Mucosa of descending colon (tissue), 3 donors: ENCODE measurements around the gene CGN. TPM values are rescaled to one million over a fixed set of nuclear protein-coding genes. Genes with fewer than 3 reads are reported as not detected.
A peak's percentile ranks its signal among the peaks of the same experiment; 100 is the strongest.
"Not testable (repeated sequence)": the region's sequence is repeated elsewhere in the genome, so short reads cannot be mapped to it uniquely, and the experiment has no call there.

Source experiments
- ATAC-seq: fragments of 200-7000 bp; cut with Tn5 transposase; one replicate; pipeline ENCODE4 v1.9.1; 2020; ENCODE audit warnings: mild to moderate bottlenecking, moderate library complexity
- DNase-seq, 3 donors: peaks; one replicate each; pipeline ENCODE4 v3.0.0-alpha.2; 2020
- H3K36me3 ChIP-seq: fragments of 200-600 bp; one replicate; pipeline ENCODE4 v1.8.0; 2021; ENCODE audit warnings: low read depth, mild to moderate bottlenecking
- H3K4me1 ChIP-seq: fragments of 200-600 bp; one replicate; pipeline ENCODE4 v1.8.0; 2021; ENCODE audit warnings: low read depth, mild to moderate bottlenecking
- H3K4me3 ChIP-seq: fragments of 200-600 bp; one replicate; pipeline ENCODE4 v1.8.0; 2021; ENCODE audit warnings: mild to moderate bottlenecking
- H3K9me3 ChIP-seq: fragments of 200-600 bp; one replicate; pipeline ENCODE4 v1.8.0; 2021; ENCODE audit warnings: mild to moderate bottlenecking
- intact Hi-C, 2 donors: fragments of 100-400 bp; cut with DNase I in 1 of 2; cut with micrococcal nuclease in 1 of 2; formaldehyde crosslinking; loops; one replicate each; pipeline versions ENCODE4 v1.11.0 to v1.11.1; 2022; cut with DNase I, micrococcal nuclease
- total RNA-seq, 3 donors: library from RNA; stranded (reverse); fragmentation: NEBNext Ultra II Directional in 2 of 3; extraction: Animal tissue kit (Norgen Biotek cat#: 25700) in 2 of 3; gene quantifications; one replicate each; pipeline versions ENCODE4 v1.2.1 to v1.2.4, GENCODE V29; 2021 to 2023
- TF ChIP-seq, protein P1 (sequence below): fragments of 200-600 bp; IDR thresholded peaks from one replicate; pipeline ENCODE4 v1.8.0; 2022; ENCODE audit warnings: antibody characterized with exemption, mild to moderate bottlenecking
- donor health status: DM: no; HTN: no; CAD: no; lungs with moderate emphysema.
- donor health status: DM: no; HTN: no; CAD: no.
- donor health status: DM: no; HTN: yes; CAD: no.

CGN gene
- total RNA-seq, 3 donors from 2014 or later: 125 to 247 (median 187) TPM

DNA sequence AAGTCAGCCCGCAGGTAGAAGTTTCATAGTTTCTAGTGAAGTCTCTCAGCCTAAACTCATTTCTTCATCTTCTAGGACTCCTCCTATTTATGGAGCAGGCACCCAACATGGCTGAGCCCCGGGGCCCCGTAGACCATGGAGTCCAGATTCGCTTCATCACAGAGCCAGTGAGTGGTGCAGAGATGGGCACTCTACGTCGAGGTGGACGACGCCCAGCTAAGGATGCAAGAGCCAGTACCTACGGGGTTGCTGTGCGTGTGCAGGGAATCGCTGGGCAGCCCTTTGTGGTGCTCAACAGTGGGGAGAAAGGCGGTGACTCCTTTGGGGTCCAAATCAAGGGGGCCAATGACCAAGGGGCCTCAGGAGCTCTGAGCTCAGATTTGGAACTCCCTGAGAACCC, 7.2 kb downstream of the CGN start:
- DNase-seq (no peak), ATAC-seq (no peak)
- Histone ChIP-seq H3K4me3 (no peak overlapping the region), H3K36me3 (no peaks in the 10 kb centered on the region), H3K4me1 (peaks cover 5% of the 10 kb centered on the region), H3K9me3 (no peaks in the 10 kb centered on the region)
- TF ChIP-seq, protein P1, sequence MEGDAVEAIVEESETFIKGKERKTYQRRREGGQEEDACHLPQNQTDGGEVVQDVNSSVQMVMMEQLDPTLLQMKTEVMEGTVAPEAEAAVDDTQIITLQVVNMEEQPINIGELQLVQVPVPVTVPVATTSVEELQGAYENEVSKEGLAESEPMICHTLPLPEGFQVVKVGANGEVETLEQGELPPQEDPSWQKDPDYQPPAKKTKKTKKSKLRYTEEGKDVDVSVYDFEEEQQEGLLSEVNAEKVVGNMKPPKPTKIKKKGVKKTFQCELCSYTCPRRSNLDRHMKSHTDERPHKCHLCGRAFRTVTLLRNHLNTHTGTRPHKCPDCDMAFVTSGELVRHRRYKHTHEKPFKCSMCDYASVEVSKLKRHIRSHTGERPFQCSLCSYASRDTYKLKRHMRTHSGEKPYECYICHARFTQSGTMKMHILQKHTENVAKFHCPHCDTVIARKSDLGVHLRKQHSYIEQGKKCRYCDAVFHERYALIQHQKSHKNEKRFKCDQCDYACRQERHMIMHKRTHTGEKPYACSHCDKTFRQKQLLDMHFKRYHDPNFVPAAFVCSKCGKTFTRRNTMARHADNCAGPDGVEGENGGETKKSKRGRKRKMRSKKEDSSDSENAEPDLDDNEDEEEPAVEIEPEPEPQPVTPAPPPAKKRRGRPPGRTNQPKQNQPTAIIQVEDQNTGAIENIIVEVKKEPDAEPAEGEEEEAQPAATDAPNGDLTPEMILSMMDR: no peak
- intact Hi-C loops: loop anchor here in 1 of 2 donors (10.0 kb wide), 1 partner anchor 74 kb away; no protein-coding TSS in a partner anchor

DNA sequence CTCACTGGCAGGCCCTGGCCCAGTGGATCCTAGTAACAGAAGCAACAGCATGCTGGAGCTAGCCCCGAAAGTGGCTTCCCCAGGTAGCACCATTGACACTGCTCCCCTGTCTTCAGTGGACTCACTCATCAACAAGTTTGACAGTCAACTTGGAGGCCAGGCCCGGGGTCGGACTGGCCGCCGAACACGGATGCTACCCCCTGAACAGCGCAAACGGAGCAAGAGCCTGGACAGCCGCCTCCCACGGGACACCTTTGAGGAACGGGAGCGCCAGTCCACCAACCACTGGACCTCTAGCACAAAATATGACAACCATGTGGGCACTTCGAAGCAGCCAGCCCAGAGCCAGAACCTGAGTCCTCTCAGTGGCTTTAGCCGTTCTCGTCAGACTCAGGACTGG, 7.7 kb downstream of the CGN start:
- DNase-seq (no peak), ATAC-seq (no peak)
- no peak overlapping the region for H3K4me3 ChIP-seq
- TF ChIP-seq, protein P1: no peak
- no peaks in the 10 kb centered on the region for H3K36me3 ChIP-seq
- intact Hi-C loops: loop anchor here in 1 of 2 donors (10.0 kb wide), 1 partner anchor 74 kb away; no protein-coding TSS in a partner anchor
- H3K9me3 ChIP-seq: no peaks in the 10 kb centered on the region
- H3K4me1 ChIP-seq: peaks cover 5% of the 10 kb centered on the region

DNA sequence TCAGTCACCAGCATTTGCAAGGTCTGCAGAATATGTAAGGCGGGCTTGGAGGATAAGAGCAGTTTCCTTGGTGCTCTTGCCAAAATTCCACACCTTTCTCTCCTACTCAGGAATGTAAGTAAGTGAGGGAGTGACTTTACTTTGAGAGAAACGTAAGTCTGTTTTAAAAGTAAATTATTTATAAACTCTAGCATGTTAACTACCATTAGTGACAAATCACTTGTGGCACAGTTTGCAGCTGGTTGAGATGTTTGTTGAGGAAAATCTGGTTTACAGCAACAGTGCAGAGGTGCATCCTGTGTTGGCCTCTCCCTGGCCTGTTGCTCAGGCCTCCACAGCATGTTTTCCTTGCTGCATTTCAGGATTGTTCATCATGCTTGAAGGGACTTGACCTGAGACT, 8.5 kb downstream of the CGN start:
- H3K4me1 ChIP-seq: peaks cover 5% of the 10 kb centered on the region
- intact Hi-C loops: loop anchor here in 1 of 2 donors (10.0 kb wide), 1 partner anchor 75 kb away; no protein-coding TSS in a partner anchor
- H3K9me3 ChIP-seq: no peaks in the 10 kb centered on the region
- H3K4me3 ChIP-seq: no peak overlapping the region
- no peaks in the 10 kb centered on the region for H3K36me3 ChIP-seq
- no peak for DNase-seq
- TF ChIP-seq, protein P1: no peak
- no peak for ATAC-seq

DNA sequence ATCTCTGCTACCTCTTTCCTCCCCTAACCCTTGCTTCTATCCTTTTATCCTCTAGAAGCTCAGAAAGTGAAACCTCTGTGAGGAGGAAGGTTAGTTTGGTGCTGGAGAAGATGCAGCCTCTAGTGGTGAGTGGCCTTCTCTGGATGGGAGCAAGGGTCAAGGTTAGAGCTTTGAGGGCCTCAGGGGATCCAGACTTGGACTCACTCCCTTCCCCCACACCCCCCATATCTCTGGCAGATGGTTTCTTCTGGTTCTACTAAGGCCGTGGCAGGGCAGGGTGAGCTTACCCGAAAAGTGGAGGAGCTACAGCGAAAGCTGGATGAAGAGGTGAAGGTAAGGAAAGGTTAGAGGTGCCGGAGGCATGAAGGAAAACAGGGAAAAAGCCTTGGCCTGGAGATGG, 9.2 kb downstream of the CGN start:
- no peaks in the 10 kb centered on the region for H3K9me3 ChIP-seq
- TF ChIP-seq, protein P1: no peak
- intact Hi-C loops: no loop called here
- no peak overlapping the region for H3K4me3 ChIP-seq
- no peaks in the 10 kb centered on the region for H3K4me1 ChIP-seq
- H3K36me3 ChIP-seq: no peaks in the 10 kb centered on the region
- ATAC-seq (peak; percentile 42), DNase-seq (no peak)

DNA sequence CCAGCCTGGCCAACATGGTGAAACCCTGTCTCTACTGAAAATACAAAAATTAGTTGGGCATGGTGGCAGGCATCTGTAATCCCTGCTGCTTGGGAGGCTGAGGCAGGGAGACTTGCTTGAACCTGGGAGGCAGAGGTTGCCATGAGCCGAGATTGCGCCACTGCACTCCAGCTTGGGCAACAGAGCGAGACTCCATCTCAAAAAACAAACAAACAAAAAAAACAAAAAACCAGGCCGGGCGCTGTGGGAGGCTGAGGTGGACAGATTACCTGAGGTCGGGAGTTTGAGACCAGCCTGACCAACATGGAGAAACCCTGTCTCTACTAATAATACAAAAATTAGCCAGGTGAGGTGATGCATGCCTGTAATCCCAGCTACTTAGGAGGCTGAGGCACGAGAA, 11.2 kb downstream of the CGN start:
- H3K9me3 ChIP-seq, H3K4me1 ChIP-seq, ATAC-seq, H3K36me3 ChIP-seq, DNase-seq, intact Hi-C loops, H3K4me3 ChIP-seq: not testable (repeated sequence)

DNA sequence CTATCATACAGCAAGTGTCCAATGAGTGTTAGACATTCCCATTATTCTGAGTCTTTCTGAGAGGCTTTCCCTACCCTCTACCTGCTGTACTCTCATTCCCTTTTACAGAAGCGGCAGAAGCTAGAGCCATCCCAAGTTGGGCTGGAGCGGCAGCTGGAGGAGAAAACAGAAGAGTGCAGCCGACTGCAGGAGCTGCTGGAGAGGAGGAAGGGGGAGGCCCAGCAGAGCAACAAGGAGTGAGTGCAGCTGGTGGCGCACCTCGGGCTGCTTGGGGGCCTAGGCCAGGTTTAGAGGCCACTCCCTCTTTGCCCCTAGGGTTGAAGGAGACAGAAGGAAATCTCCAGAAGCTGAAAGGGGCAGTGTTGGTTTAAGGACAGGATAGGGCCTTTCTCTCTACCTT, 12.1 kb downstream of the CGN start:
- H3K4me1 ChIP-seq: no peaks in the 10 kb centered on the region
- intact Hi-C loops: no loop called here
- ATAC-seq: no peak

More for the DNA sequence above, 12.1 kb downstream of the CGN start:
- Histone ChIP-seq H3K4me3 (no peak overlapping the region), H3K36me3 (no peaks in the 10 kb centered on the region), H3K9me3 (no peaks in the 10 kb centered on the region)
- TF ChIP-seq, protein P1: no peak
- no peak for DNase-seq
